CD4-positive, alpha-beta T cell (primary cell): ENCODE results near the gene VNN1. TPM values are rescaled to one million over a fixed set of nuclear protein-coding genes. Genes with fewer than 3 reads are reported as not detected.

Experiments used
- ATAC-seq: fragments of 200-7000 bp; cut with Tn5 transposase; one replicate; pipeline ENCODE4 v1.10.0; 2022; ENCODE audit warnings: mild to moderate bottlenecking; ENCODE audit not compliant: poor library complexity
- CTCF ChIA-PET: fragments of 350-600 bp; sonication (Branson Sonifier 250); formaldehyde crosslinking; loops from one replicate; lab custom pipeline; 2021; ENCODE audit warnings: antibody characterized with exemption, inconsistent platforms; lab: Charles Lee
- POLR2A ChIA-PET: fragments of 350-600 bp; sonication (Branson Sonifier 250); formaldehyde crosslinking; loops from one replicate; lab custom pipeline; 2021; ENCODE audit warnings: antibody characterized with exemption, inconsistent platforms; lab: Charles Lee
- DNase-seq, 14 experiments: peaks; one replicate each; pipeline ENCODE4 v3.0.0-alpha.2; 2013 to 2020; ENCODE audit warnings: mixed read lengths in 2 of 14
- H3K27ac ChIP-seq, 2 donors: one replicate each; pipeline versions ENCODE4 v1.5.1 to v1.7.0; 2013; ENCODE audit warnings: low read length in 2 of 2, low read depth in 1 of 2, mild to moderate bottlenecking in 1 of 2
- H3K27me3 ChIP-seq, 2 experiments: 1 replicate in 1 of 2; 2 replicates in 1 of 2; pipeline versions ENCODE4 v1.6.1 to v1.7.0; 2013; ENCODE audit warnings: low read length in 2 of 2, control low read depth in 1 of 2, mild to moderate bottlenecking in 1 of 2, moderate library complexity in 1 of 2; ENCODE audit not compliant: insufficient read depth in 2 of 2, control insufficient read depth in 1 of 2
- H3K36me3 ChIP-seq: one replicate; pipeline ENCODE4 v1.6.1; 2013; ENCODE audit warnings: low read length, control low read depth; ENCODE audit not compliant: insufficient read depth
- H3K4me1 ChIP-seq: one replicate; pipeline ENCODE4 v1.6.1; 2013; ENCODE audit warnings: low read length, control low read depth; ENCODE audit not compliant: insufficient read depth
- H3K4me3 ChIP-seq: one replicate; pipeline ENCODE4 v1.5.1; 2013; ENCODE audit warnings: mild to moderate bottlenecking, low read length, moderate library complexity
- H3K9me3 ChIP-seq, 2 experiments: 1 replicate in 1 of 2; 2 replicates in 1 of 2; pipeline versions ENCODE4 v1.6.1 to v1.7.0; 2013; ENCODE audit warnings: low read length in 2 of 2, mild to moderate bottlenecking in 2 of 2, control low read depth in 1 of 2, moderate library complexity in 1 of 2; ENCODE audit not compliant: control insufficient read depth in 1 of 2, insufficient read depth in 1 of 2
- H3K27ac Mint-ChIP-seq: one replicate; pipeline ENCODE4 v1.8.0; 2020; ENCODE audit warnings: mixed read lengths
- H3K27me3 Mint-ChIP-seq: one replicate; pipeline ENCODE4 v1.8.0; 2021; ENCODE audit warnings: mixed read lengths
- H3K36me3 Mint-ChIP-seq: one replicate; pipeline ENCODE4 v1.8.0; 2021; ENCODE audit warnings: low read depth, mixed read lengths
- H3K4me1 Mint-ChIP-seq: one replicate; pipeline ENCODE4 v1.8.0; 2021; ENCODE audit warnings: low read depth, mixed read lengths
- H3K4me3 Mint-ChIP-seq: one replicate; pipeline ENCODE4 v1.8.0; 2020; ENCODE audit warnings: mild to moderate bottlenecking, mixed read lengths
- H3K9me3 Mint-ChIP-seq: one replicate; pipeline ENCODE4 v1.8.0; 2020; ENCODE audit warnings: mixed read lengths
- CTCF ChIP-seq: fragments of 200-600 bp; IDR thresholded peaks from one replicate; pipeline ENCODE4 v1.8.0; 2022; ENCODE audit warnings: antibody characterized with exemption, mild to moderate bottlenecking
- intact Hi-C, 2 experiments: fragments of 100-400 bp; cut with DNase I in 1 of 2; cut with micrococcal nuclease in 1 of 2; formaldehyde crosslinking; loops; one replicate each; pipeline versions ENCODE4 v1.15.1 to v1.9.0; 2023 to 2025; cut with DNase I, micrococcal nuclease
- total RNA-seq, 174 experiments: library from RNA in 2 of 174; stranded (reverse) in 2 of 174; gene quantifications; one replicate each; pipeline ENCODE4 v1.2.3 and lab custom pipeline; 2021 to 2026

Gene VNN1
- total RNA-seq, 2 experiments from 2014 or later, result not detected

- Mint-ChIP-seq H3K4me1 (peaks cover 15% of the 10 kb centered on the region), H3K27me3 (no peaks in the 10 kb centered on the region), H3K9me3 (peaks cover 3% of the 10 kb centered on the region), H3K27ac (no peak overlapping the region), H3K4me3 (no peak overlapping the region), H3K36me3 (peaks cover 92% of the 10 kb centered on the region)
- ATAC-seq (no peak), DNase-seq (no peak)
- Histone ChIP-seq H3K27ac (no peak overlapping the region), H3K9me3 (no peaks in the 10 kb centered on the region), H3K36me3 (peaks cover 19% of the 10 kb centered on the region), H3K4me1 (peaks cover 7% of the 10 kb centered on the region), H3K27me3 (no peaks in the 10 kb centered on the region), H3K4me3 (no peak overlapping the region)
- TF ChIP-seq CTCF, result no peak
- POLR2A ChIA-PET, result no interaction called here
- CTCF ChIA-PET, result no interaction called here
- intact Hi-C loops, result no loop called here
Observed at GRCh38 chr6:132748446-132748845, 34.6 kb upstream of the VNN1 start.

GRCh38 chr6:132746048-132746447, 32.2 kb upstream of the VNN1 start:
- no peak for TF ChIP-seq CTCF
- H3K36me3 Mint-ChIP-seq, result peaks cover 86% of the 10 kb centered on the region

DNA sequence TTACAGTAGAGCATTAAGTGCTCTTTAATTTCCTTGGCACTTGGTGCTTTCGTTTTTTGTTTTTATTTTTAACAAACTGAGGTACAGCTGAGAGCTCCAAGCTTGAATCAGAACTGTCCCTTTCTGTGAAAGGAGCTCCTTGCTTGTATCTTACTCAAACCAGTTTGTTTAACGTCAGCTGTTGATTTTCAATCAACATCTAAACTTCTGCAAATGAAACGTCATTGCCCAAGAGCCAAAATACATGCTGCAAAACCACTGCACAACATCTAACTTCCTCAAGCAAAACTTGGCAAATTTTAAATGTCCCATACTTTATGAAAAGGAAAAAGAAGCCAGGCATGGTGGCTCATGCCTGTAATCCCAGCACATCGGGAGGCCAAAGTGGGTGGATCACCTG, 28.6 kb upstream of the VNN1 start:
- no peak for DNase-seq
- H3K4me3 ChIP-seq, result no peak overlapping the region
- CTCF ChIA-PET, result no interaction called here
- Mint-ChIP-seq H3K27me3 (peaks cover 5% of the 10 kb centered on the region), H3K36me3 (peaks cover 52% of the 10 kb centered on the region), H3K9me3 (peaks cover 7% of the 10 kb centered on the region), H3K27ac (no peak overlapping the region), H3K4me1 (no peaks in the 10 kb centered on the region), H3K4me3 (no peak overlapping the region)
- no peak for ATAC-seq
- intact Hi-C loops, result no loop called here
- no peaks in the 10 kb centered on the region for H3K9me3 ChIP-seq
- H3K4me1 ChIP-seq, result no peaks in the 10 kb centered on the region
- no peaks in the 10 kb centered on the region for H3K27me3 ChIP-seq
- POLR2A ChIA-PET, result no interaction called here
- TF ChIP-seq CTCF, result no peak
- no peak overlapping the region for H3K27ac ChIP-seq
- H3K36me3 ChIP-seq, result peaks cover 6% of the 10 kb centered on the region

More at GRCh38 chr6:132746048-132746447, 32.2 kb upstream of the VNN1 start:
- no peak overlapping the region for H3K27ac Mint-ChIP-seq
- ChIA-PET CTCF (no interaction called here), POLR2A (no interaction called here)
- peaks cover 12% of the 10 kb centered on the region for H3K4me1 Mint-ChIP-seq
- intact Hi-C loops, result no loop called here
- H3K27me3 ChIP-seq, result no peaks in the 10 kb centered on the region
- peaks cover 7% of the 10 kb centered on the region for H3K4me1 ChIP-seq
- H3K4me3 ChIP-seq, result no peak overlapping the region
- H3K9me3 Mint-ChIP-seq, result peaks cover 3% of the 10 kb centered on the region
- no peak for ATAC-seq
- no peak overlapping the region for H3K27ac ChIP-seq
- peaks cover 12% of the 10 kb centered on the region for H3K36me3 ChIP-seq
- H3K27me3 Mint-ChIP-seq, result no peaks in the 10 kb centered on the region
- H3K9me3 ChIP-seq, result no peaks in the 10 kb centered on the region
- DNase-seq, result peak in 1 of 14 experiments; percentile 34
- no peak overlapping the region for H3K4me3 Mint-ChIP-seq
